ENCODE measurements around the gene RAD9A.
A peak's percentile ranks its signal among the peaks of the same experiment; 100 is the strongest.

RAD9A gene

GRCh38 chr11:67442504-67443404 lies 51.0 kb downstream of the RAD9A start:
- TF ChIP-seq RARB (CRISPR knock-in tag; IDR thresholded peaks at IDR 0.05) (no peak), ARNTL (CRISPR knock-in tag; IDR thresholded peaks at IDR 0.05; ENCODE audit: borderline replicate concordance, low read depth) (no peak), ZC3H10 (CRISPR knock-in tag; IDR thresholded peaks at IDR 0.05) (no peak), GLIS3 (CRISPR knock-in tag; IDR thresholded peaks at IDR 0.05) (no peak), OSR1 (CRISPR knock-in tag; IDR thresholded peaks at IDR 0.05) (no peak), ZNF565 (CRISPR knock-in tag; conservative IDR thresholded peaks at IDR 0.05; ENCODE audit: low read depth) (no peak), ESRRG (CRISPR knock-in tag; IDR thresholded peaks at IDR 0.05) (no peak)
- TF ChIP-seq, protein P1, sequence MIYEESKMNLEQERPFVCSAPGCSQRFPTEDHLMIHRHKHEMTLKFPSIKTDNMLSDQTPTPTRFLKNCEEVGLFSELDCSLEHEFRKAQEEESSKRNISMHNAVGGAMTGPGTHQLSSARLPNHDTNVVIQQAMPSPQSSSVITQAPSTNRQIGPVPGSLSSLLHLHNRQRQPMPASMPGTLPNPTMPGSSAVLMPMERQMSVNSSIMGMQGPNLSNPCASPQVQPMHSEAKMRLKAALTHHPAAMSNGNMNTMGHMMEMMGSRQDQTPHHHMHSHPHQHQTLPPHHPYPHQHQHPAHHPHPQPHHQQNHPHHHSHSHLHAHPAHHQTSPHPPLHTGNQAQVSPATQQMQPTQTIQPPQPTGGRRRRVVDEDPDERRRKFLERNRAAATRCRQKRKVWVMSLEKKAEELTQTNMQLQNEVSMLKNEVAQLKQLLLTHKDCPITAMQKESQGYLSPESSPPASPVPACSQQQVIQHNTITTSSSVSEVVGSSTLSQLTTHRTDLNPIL (CRISPR knock-in tag; IDR thresholded peaks at IDR 0.05; ENCODE audit: low read depth): no peak
- TF ChIP-seq, protein P2, sequence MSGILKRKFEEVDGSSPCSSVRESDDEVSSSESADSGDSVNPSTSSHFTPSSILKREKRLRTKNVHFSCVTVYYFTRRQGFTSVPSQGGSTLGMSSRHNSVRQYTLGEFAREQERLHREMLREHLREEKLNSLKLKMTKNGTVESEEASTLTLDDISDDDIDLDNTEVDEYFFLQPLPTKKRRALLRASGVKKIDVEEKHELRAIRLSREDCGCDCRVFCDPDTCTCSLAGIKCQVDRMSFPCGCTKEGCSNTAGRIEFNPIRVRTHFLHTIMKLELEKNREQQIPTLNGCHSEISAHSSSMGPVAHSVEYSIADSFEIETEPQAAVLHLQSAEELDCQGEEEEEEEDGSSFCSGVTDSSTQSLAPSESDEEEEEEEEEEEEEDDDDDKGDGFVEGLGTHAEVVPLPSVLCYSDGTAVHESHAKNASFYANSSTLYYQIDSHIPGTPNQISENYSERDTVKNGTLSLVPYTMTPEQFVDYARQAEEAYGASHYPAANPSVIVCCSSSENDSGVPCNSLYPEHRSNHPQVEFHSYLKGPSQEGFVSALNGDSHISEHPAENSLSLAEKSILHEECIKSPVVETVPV (CRISPR knock-in tag; IDR thresholded peaks at IDR 0.05): no peak
- TF ChIP-seq, protein P3, sequence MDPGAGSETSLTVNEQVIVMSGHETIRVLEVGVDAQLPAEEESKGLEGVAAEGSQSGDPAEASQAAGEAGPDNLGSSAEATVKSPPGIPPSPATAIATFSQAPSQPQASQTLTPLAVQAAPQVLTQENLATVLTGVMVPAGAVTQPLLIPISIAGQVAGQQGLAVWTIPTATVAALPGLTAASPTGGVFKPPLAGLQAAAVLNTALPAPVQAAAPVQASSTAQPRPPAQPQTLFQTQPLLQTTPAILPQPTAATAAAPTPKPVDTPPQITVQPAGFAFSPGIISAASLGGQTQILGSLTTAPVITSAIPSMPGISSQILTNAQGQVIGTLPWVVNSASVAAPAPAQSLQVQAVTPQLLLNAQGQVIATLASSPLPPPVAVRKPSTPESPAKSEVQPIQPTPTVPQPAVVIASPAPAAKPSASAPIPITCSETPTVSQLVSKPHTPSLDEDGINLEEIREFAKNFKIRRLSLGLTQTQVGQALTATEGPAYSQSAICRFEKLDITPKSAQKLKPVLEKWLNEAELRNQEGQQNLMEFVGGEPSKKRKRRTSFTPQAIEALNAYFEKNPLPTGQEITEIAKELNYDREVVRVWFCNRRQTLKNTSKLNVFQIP (CRISPR knock-in tag; IDR thresholded peaks at IDR 0.05; ENCODE audit: borderline replicate concordance, low read depth): no peak
- ATAC-seq: peak; percentile 10

DNA sequence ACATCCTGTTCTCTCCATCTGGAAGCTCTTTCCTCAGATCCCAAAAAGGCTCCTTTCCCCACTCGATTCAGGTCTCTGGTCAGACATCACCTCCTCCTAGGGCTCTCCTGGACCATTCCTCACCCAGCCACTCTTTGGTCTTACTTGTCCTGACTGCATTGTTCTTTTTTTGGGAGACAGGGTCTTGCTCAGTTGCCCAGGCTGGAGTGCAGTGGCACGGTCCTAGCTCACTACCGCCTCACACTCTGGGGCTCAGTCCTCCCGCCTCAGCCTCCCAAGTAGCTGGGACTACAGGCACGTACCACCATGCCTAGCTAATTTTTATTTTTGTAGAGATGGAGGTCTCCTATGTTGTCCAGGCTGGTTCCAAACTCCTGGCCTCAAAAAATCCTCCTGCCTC lies 53.7 kb downstream of the RAD9A start:
- no peak for ATAC-seq
- TF ChIP-seq, protein P4, sequence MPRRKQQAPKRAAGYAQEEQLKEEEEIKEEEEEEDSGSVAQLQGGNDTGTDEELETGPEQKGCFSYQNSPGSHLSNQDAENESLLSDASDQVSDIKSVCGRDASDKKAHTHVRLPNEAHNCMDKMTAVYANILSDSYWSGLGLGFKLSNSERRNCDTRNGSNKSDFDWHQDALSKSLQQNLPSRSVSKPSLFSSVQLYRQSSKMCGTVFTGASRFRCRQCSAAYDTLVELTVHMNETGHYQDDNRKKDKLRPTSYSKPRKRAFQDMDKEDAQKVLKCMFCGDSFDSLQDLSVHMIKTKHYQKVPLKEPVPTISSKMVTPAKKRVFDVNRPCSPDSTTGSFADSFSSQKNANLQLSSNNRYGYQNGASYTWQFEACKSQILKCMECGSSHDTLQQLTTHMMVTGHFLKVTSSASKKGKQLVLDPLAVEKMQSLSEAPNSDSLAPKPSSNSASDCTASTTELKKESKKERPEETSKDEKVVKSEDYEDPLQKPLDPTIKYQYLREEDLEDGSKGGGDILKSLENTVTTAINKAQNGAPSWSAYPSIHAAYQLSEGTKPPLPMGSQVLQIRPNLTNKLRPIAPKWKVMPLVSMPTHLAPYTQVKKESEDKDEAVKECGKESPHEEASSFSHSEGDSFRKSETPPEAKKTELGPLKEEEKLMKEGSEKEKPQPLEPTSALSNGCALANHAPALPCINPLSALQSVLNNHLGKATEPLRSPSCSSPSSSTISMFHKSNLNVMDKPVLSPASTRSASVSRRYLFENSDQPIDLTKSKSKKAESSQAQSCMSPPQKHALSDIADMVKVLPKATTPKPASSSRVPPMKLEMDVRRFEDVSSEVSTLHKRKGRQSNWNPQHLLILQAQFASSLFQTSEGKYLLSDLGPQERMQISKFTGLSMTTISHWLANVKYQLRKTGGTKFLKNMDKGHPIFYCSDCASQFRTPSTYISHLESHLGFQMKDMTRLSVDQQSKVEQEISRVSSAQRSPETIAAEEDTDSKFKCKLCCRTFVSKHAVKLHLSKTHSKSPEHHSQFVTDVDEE (CRISPR knock-in tag; IDR thresholded peaks at IDR 0.05): no peak
- no peak for TF ChIP-seq TCF4 (CRISPR knock-in tag; IDR thresholded peaks at IDR 0.05; ENCODE audit: borderline replicate concordance)
- TF ChIP-seq, protein P1 (CRISPR knock-in tag; IDR thresholded peaks at IDR 0.05; ENCODE audit: low read depth): no peak
- no peak for TF ChIP-seq ZNF565 (CRISPR knock-in tag; conservative IDR thresholded peaks at IDR 0.05; ENCODE audit: low read depth)
- no peak for TF ChIP-seq ZNF70 (CRISPR knock-in tag; IDR thresholded peaks at IDR 0.05)
- no peak for TF ChIP-seq ZC3H10 (CRISPR knock-in tag; IDR thresholded peaks at IDR 0.05)
- TF ChIP-seq PATZ1 (CRISPR knock-in tag; IDR thresholded peaks at IDR 0.05; ENCODE audit: borderline replicate concordance): no peak
- TF ChIP-seq ISL1 (CRISPR knock-in tag; IDR thresholded peaks at IDR 0.05): no peak
- TF ChIP-seq, protein P3 (CRISPR knock-in tag; IDR thresholded peaks at IDR 0.05; ENCODE audit: borderline replicate concordance, low read depth): no peak
- no peak for TF ChIP-seq CSDC2 (CRISPR knock-in tag; IDR thresholded peaks at IDR 0.05)
- no peak for TF ChIP-seq PPARA (CRISPR knock-in tag; IDR thresholded peaks at IDR 0.05; ENCODE audit: borderline replicate concordance)
- TF ChIP-seq TOX (CRISPR knock-in tag; IDR thresholded peaks at IDR 0.05; ENCODE audit: borderline replicate concordance): no peak
- no peak for TF ChIP-seq BACH2 (CRISPR knock-in tag; IDR thresholded peaks at IDR 0.05; ENCODE audit: borderline replicate concordance)
- TF ChIP-seq, protein P2 (CRISPR knock-in tag; IDR thresholded peaks at IDR 0.05): no peak
- TF ChIP-seq ESRRG (CRISPR knock-in tag; IDR thresholded peaks at IDR 0.05): no peak
- no peak for TF ChIP-seq ZFP30 (CRISPR knock-in tag; IDR thresholded peaks at IDR 0.05)
- no peak for TF ChIP-seq ARNTL (CRISPR knock-in tag; IDR thresholded peaks at IDR 0.05; ENCODE audit: borderline replicate concordance, low read depth)
- TF ChIP-seq OSR1 (CRISPR knock-in tag; IDR thresholded peaks at IDR 0.05): no peak
- no peak for TF ChIP-seq ZFP3 (CRISPR knock-in tag; IDR thresholded peaks at IDR 0.05)
